GM23248 (cell line): ENCODE measurements around the gene NUBP1. TPM values are rescaled to one million over a fixed set of nuclear protein-coding genes. Genes with fewer than 3 reads are reported as not detected.
A peak's percentile ranks its signal among the peaks of the same experiment; 100 is the strongest.

Experiments used
- DNase-seq: peaks from one replicate; pipeline ENCODE4 v3.0.0-alpha.2; 2015
- H2AFZ ChIP-seq: fragments of 200-600 bp; sonication (generic); 2 replicates; pipeline ENCODE4 v1.6.1; 2016; ENCODE audit warnings: antibody characterized with exemption
- H3F3A ChIP-seq: fragments of 200-600 bp; sonication (generic); 2 replicates; pipeline ENCODE4 v1.6.1; 2016; ENCODE audit warnings: mild to moderate bottlenecking, antibody characterized with exemption, mixed run types; ENCODE audit not compliant: insufficient read depth
- H3K27ac ChIP-seq: fragments of 200-600 bp; sonication (generic); 2 replicates; pipeline ENCODE4 v1.5.1; 2016; ENCODE audit warnings: mild to moderate bottlenecking
- H3K27me3 ChIP-seq: fragments of 200-600 bp; sonication (generic); replicated peaks from 2 replicates; pipeline ENCODE4 v1.6.1; 2016; ENCODE audit warnings: mild to moderate bottlenecking; ENCODE audit not compliant: insufficient read depth
- H3K36me3 ChIP-seq: fragments of 200-600 bp; sonication (generic); 2 replicates; pipeline ENCODE4 v1.6.1; 2016; ENCODE audit warnings: low read depth, mild to moderate bottlenecking
- H3K4me1 ChIP-seq: fragments of 200-600 bp; sonication (generic); 2 replicates; pipeline ENCODE4 v1.6.1; 2016; ENCODE audit warnings: mild to moderate bottlenecking; ENCODE audit not compliant: insufficient read depth
- H3K4me2 ChIP-seq: fragments of 200-600 bp; sonication (generic); one replicate; pipeline ENCODE4 v1.6.1; 2016; ENCODE audit warnings: mild to moderate bottlenecking; ENCODE audit not compliant: unreplicated experiment
- H3K4me3 ChIP-seq: fragments of 200-600 bp; sonication (generic); 2 replicates; pipeline ENCODE4 v1.5.1; 2016; ENCODE audit warnings: mild to moderate bottlenecking
- H3K79me2 ChIP-seq: fragments of 200-600 bp; sonication (generic); 2 replicates; pipeline ENCODE4 v1.6.1; 2016; ENCODE audit warnings: mild to moderate bottlenecking; ENCODE audit not compliant: insufficient read depth
- H3K9ac ChIP-seq: fragments of 200-600 bp; sonication (generic); 2 replicates; pipeline ENCODE4 v1.6.1; 2016; ENCODE audit warnings: mild to moderate bottlenecking
- H3K9me2 ChIP-seq: fragments of 200-600 bp; sonication (generic); 2 replicates; pipeline ENCODE4 v1.6.1; 2016; ENCODE audit warnings: mixed run types, mild to moderate bottlenecking, moderate library complexity; ENCODE audit not compliant: insufficient read depth
- H3K9me3 ChIP-seq: fragments of 200-600 bp; sonication (generic); one replicate; pipeline ENCODE4 v1.6.1; 2017; ENCODE audit warnings: low read depth
- H4K20me1 ChIP-seq: fragments of 200-600 bp; sonication (generic); 2 replicates; pipeline ENCODE4 v1.6.0; 2016; ENCODE audit not compliant: insufficient read depth
- EZH2 ChIP-seq: fragments of 200-600 bp; sonication (generic); IDR thresholded peaks from 2 replicates; pipeline ENCODE4 v1.6.1; 2018; ENCODE audit warnings: antibody characterized with exemption, mild to moderate bottlenecking; ENCODE audit not compliant: insufficient read depth, poor library complexity, severe bottlenecking
- EZH2phosphoT487 ChIP-seq: fragments of 200-600 bp; sonication (generic); IDR thresholded peaks from 2 replicates; pipeline ENCODE4 v1.6.1; 2018; ENCODE audit warnings: antibody characterized with exemption, moderate library complexity, mild to moderate bottlenecking, low read depth; ENCODE audit not compliant: insufficient read depth
- WGBS, 2 experiments: methylation state at CpG; one replicate each; pipeline ENCODE4 v1.1.6; 2015 to 2017; ENCODE audit warnings: low lambda C conversion rate in 2 of 2, low coverage in 1 of 2; ENCODE audit errors: missing lambda C conversion rate in 2 of 2; 5-methylcytosine and 5-hydroxymethylcytosine counted together
- in situ Hi-C: fragments of 300-500 bp; cut with MboI; formaldehyde crosslinking; loops from 2 replicates; pipeline ENCODE4 v1.15.0; 2020
- polyA plus RNA-seq: library from polyadenylated mRNA; unstranded; fragments of >200 nt; fragmentation: Nextera tagmentation; extraction: Ambion mirVana; gene quantifications from 2 replicates; pipeline ENCODE4 v1.2.1, GENCODE V29; 2016
- total RNA-seq: library from RNA; depleted of rRNA; stranded (reverse); fragments of >200 nt; shearing (Covaris generic); gene quantifications from 2 replicates; pipeline ENCODE4 v1.2.3, GENCODE V29; 2014

Gene NUBP1
- total and polyA plus RNA-seq, 2 experiments from 2014 or later = 19.1 to 22.3 TPM

DNA sequence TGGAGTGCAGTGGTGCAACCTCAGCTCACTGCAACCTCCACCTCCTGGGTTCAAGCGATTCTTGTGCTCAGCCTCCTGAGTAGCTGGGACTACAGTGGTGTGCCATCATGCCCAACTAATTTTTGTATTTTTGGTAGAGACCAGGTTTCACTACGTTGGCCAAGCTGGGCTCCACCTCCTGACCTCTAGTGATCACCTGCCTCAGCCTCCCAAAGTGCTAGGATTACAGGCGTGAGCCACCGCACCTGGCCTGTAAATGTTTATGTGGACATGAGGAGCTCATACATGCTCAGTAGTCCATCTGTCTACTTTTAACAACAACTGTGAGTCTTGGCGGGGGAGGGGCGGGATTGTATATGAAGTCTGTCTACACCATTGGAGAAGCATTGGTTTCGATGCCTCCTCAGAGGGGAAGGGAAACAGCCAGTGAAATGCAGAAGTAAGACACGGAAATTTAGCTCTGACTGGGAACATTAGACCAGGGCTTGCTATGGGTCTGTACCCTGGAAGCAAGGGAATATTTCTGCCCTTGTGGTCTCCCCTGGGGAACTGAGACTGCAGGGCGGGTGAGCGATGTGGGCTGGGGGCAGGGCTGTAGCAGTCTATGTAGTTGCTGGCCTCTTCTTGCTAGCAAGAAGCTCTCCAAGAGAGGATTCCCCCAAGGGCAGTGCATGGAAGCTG, 9.3 kb downstream of the NUBP1 start:
- Histone ChIP-seq H3K9ac (no peak overlapping the region), H3K36me3 (no peaks in the 10 kb centered on the region), H3F3A (peaks cover 20% of the 10 kb centered on the region), H3K27me3 (no peaks in the 10 kb centered on the region), H3K27ac (no peak overlapping the region), H2AFZ (no peak overlapping the region), H3K4me1 (peaks cover 22% of the 10 kb centered on the region), H3K4me3 (no peak overlapping the region), H4K20me1 (no peaks in the 10 kb centered on the region), H3K4me2 (no peak overlapping the region), H3K79me2 (no peaks in the 10 kb centered on the region), H3K9me2 (no peaks in the 10 kb centered on the region), H3K9me3 (no peaks in the 10 kb centered on the region)
- no peak for DNase-seq
- 97% methylated on average over 10 of the region's 10 CpGs for WGBS, 2 experiments
- in situ Hi-C loops = no loop called here
- TF ChIP-seq EZH2 = no peak
- TF ChIP-seq EZH2phosphoT487 = no peak

DNA sequence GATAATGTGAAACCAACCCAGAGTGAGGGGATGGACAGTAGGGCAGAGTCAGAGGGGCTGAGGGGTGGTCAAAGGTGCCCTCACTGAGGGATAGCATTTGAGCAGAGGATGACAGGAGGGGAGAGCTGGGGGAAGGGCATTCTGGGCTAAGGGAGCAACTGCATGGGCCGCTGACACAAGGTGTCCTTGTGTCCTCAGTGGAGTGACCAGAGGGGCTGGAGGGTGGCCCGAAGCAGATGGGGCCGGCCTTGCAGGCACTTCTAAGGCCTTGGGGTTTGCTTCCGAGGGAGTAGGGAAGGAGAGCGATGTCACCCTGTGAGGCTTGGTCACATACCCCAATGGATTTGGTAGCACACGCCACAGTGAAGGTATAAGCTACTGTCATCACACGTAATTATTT, 10.0 kb downstream of the NUBP1 start:
- Histone ChIP-seq H3K4me2 (no peak overlapping the region), H3K36me3 (no peaks in the 10 kb centered on the region), H3K79me2 (no peaks in the 10 kb centered on the region), H3K9me3 (no peaks in the 10 kb centered on the region), H3K27me3 (no peaks in the 10 kb centered on the region), H3K9ac (no peak overlapping the region), H3K4me3 (no peak overlapping the region), H3K4me1 (peaks cover 20% of the 10 kb centered on the region), H3K27ac (no peak overlapping the region), H3K9me2 (no peaks in the 10 kb centered on the region), H4K20me1 (no peaks in the 10 kb centered on the region), H2AFZ (no peak overlapping the region), H3F3A (peaks cover 13% of the 10 kb centered on the region)
- in situ Hi-C loops = no loop called here
- WGBS, 2 experiments = 93 to 98% methylated on average over 7 of the region's 7 CpGs
- TF ChIP-seq EZH2phosphoT487 (no peak), EZH2 (no peak)
- no peak for DNase-seq

DNA sequence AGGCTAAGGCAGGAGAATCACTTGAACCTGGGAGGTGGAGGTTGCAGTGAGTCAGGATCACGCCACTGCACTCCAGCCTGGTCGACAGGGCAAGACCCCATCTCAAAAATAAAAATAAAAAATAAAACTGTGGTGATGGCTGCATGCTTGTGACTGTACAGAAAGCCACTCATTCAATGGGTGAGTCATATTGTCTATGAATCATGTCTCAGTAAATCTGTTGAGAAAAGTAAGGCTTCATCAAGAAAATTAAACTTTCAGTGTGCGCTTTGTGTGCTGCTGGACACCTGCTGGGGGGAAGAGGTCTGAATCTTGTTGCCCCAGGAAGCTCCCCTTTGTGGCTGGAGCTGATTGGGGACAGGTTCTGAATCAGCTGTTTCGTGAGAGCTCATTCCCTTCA, 11.3 kb downstream of the NUBP1 start:
- peak overlapping the region; percentile 16; the same call in 1 of the 2 replicates for H3K27ac ChIP-seq
- TF ChIP-seq EZH2phosphoT487 = no peak
- no peak for TF ChIP-seq EZH2
- no peak overlapping the region for H3K9ac ChIP-seq
- WGBS, 2 experiments = 38 to 40% methylated on average over 4 of the region's 4 CpGs
- H3K79me2 ChIP-seq = no peaks in the 10 kb centered on the region
- H3K4me3 ChIP-seq = no peak overlapping the region
- H4K20me1 ChIP-seq = no peaks in the 10 kb centered on the region
- H2AFZ ChIP-seq = no peak overlapping the region
- no peaks in the 10 kb centered on the region for H3K9me2 ChIP-seq
- peaks cover 3% of the 10 kb centered on the region; the same call in 1 of the 2 replicates for H3F3A ChIP-seq
- H3K4me1 ChIP-seq = peaks cover 9% of the 10 kb centered on the region
- peak; percentile 79 for DNase-seq
- no peaks in the 10 kb centered on the region for H3K27me3 ChIP-seq
- peaks cover 3% of the 10 kb centered on the region; the same call in 1 of the 2 replicates for H3K36me3 ChIP-seq
- in situ Hi-C loops = no loop called here
- H3K4me2 ChIP-seq = peak overlapping the region; percentile 5
- H3K9me3 ChIP-seq = no peaks in the 10 kb centered on the region

DNA sequence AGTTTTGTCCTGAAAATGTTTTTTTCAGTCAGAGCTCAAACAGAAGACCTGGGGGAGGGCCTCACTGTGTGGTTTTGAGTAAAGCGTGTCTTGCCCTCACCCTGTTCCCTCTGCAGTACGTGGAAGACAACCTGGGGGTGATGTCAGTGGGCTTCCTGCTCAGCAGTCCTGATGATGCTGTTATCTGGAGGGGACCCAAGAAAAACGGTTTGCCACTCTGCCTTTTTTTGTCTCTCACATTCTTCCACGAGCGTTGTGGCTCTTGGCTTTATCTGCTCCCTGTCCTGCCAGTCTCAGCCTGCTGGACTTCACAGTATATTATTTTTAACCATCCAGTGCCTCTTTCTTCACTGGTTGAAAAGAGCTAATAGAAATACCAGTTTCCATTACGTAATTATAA, 12.9 kb downstream of the NUBP1 start:
- 74 to 76% methylated on average over 6 of the region's 6 CpGs for WGBS, 2 experiments

More for the DNA sequence above, 12.9 kb downstream of the NUBP1 start:
- Histone ChIP-seq H3K9me2 (no peaks in the 10 kb centered on the region), H3K36me3 (peaks cover 5% of the 10 kb centered on the region; the same call in 1 of the 2 replicates), H3K27ac (no peak overlapping the region), H3K4me2 (no peak overlapping the region), H3F3A (peaks cover 3% of the 10 kb centered on the region; the same call in 1 of the 2 replicates), H3K9me3 (no peaks in the 10 kb centered on the region), H4K20me1 (no peaks in the 10 kb centered on the region), H3K79me2 (no peaks in the 10 kb centered on the region), H3K4me3 (no peak overlapping the region), H3K4me1 (peaks cover 8% of the 10 kb centered on the region), H2AFZ (no peak overlapping the region), H3K9ac (no peak overlapping the region), H3K27me3 (no peaks in the 10 kb centered on the region)
- in situ Hi-C loops = no loop called here
- no peak for DNase-seq
- TF ChIP-seq EZH2phosphoT487 (no peak), EZH2 (no peak)
